Right atrium auricular region (tissue), 2 donors: ENCODE results near the gene DGUOK. TPM values are rescaled to one million over a fixed set of nuclear protein-coding genes. Genes with fewer than 3 reads are reported as not detected.

Experiments used
- DNase-seq: peaks from one replicate; pipeline ENCODE4 v3.0.0-alpha.2; 2019; ENCODE audit warnings: low spot score
- H3K27ac ChIP-seq, 2 donors: fragments of 200-600 bp; sonication (generic); 1 replicate in 1 of 2; 2 replicates in 1 of 2; pipeline ENCODE4 v1.5.1; 2016 to 2019
- H3K27me3 ChIP-seq, 2 donors: fragments of 200-600 bp; sonication (generic); one replicate each; pipeline versions ENCODE4 v1.5.1 to v1.6.0; 2017 to 2019
- H3K36me3 ChIP-seq: fragments of 200-600 bp; sonication (generic); one replicate; pipeline ENCODE4 v1.5.1; 2016
- H3K4me1 ChIP-seq, 2 donors: fragments of 200-600 bp; sonication (generic); one replicate each; pipeline versions ENCODE4 v1.5.1 to v1.6.0; 2017 to 2019
- H3K4me3 ChIP-seq, 2 donors: fragments of 200-600 bp; sonication (generic); 1 replicate in 1 of 2; 2 replicates in 1 of 2; pipeline ENCODE4 v1.5.1; 2017 to 2019; ENCODE audit warnings: mild to moderate bottlenecking in 1 of 2, moderate library complexity in 1 of 2
- H3K9me3 ChIP-seq, 2 donors: fragments of 200-600 bp; sonication (generic); one replicate each; pipeline ENCODE4 v1.5.1; 2019
- CTCF ChIP-seq, 2 donors: fragments of 200-600 bp; sonication (generic); IDR thresholded peaks; one replicate each; pipeline ENCODE4 v1.5.1; 2019; ENCODE audit warnings: antibody characterized with exemption in 2 of 2
- total RNA-seq, 2 donors: library from RNA; depleted of rRNA; stranded (reverse); fragments of >200 nt; gene quantifications; one replicate each; pipeline ENCODE4 v1.1.0, GENCODE V29; 2016

DGUOK gene
- total RNA-seq, 2 donors from 2014 or later, result 33.7 to 36.2 TPM

- no peak overlapping the region for H3K27ac ChIP-seq
- H3K36me3 ChIP-seq, result no peaks in the 10 kb centered on the region
Measured at GRCh38 chr2:73921581-73921980, 5.1 kb upstream of the DGUOK start.

GRCh38 chr2:73922681-73923080 lies 4.0 kb upstream of the DGUOK start:
- no peak for DNase-seq
- Histone ChIP-seq H3K9me3 (no peaks in the 10 kb centered on the region), H3K27ac (no peak overlapping the region)

More at GRCh38 chr2:73921581-73921980, 5.1 kb upstream of the DGUOK start:
- Histone ChIP-seq H3K4me3 (no peak overlapping the region), H3K9me3 (no peaks in the 10 kb centered on the region), H3K4me1 (peaks cover 0 to 4% of the 10 kb centered on the region in 2 donors), H3K27me3 (no peaks in the 10 kb centered on the region)
- DNase-seq, result no peak
- TF ChIP-seq CTCF (IDR thresholded peaks at IDR 0.05), result no peak

GRCh38 chr2:73925033-73925704 lies 1.5 kb upstream of the DGUOK start:
- no peak for TF ChIP-seq CTCF (IDR thresholded peaks at IDR 0.05)
- Histone ChIP-seq H3K36me3 (no peaks in the 10 kb centered on the region), H3K27me3 (no peaks in the 10 kb centered on the region), H3K27ac (no peak overlapping the region), H3K4me3 (no peak overlapping the region), H3K4me1 (peaks cover 0 to 34% of the 10 kb centered on the region in 2 donors), H3K9me3 (no peaks in the 10 kb centered on the region)
- DNase-seq, result no peak

More at GRCh38 chr2:73922681-73923080, 4.0 kb upstream of the DGUOK start:
- Histone ChIP-seq H3K27me3 (no peaks in the 10 kb centered on the region), H3K4me1 (peaks cover 0 to 10% of the 10 kb centered on the region in 2 donors), H3K36me3 (no peaks in the 10 kb centered on the region), H3K4me3 (no peak overlapping the region)
- no peak for TF ChIP-seq CTCF (IDR thresholded peaks at IDR 0.05)

- Histone ChIP-seq H3K4me1 (peaks cover 0 to 37% of the 10 kb centered on the region in 2 donors), H3K27me3 (no peaks in the 10 kb centered on the region), H3K36me3 (no peaks in the 10 kb centered on the region), H3K4me3 (peak overlapping the region; percentile 72 to 79), H3K27ac (peak overlapping the region; percentile 97), H3K9me3 (no peaks in the 10 kb centered on the region)
- no peak for TF ChIP-seq CTCF (IDR thresholded peaks at IDR 0.05)
- no peak for DNase-seq
Measured at GRCh38 chr2:73925853-73926492, 707 bp upstream of the DGUOK start.

- Histone ChIP-seq H3K4me1 (peaks cover 0 to 50% of the 10 kb centered on the region in 2 donors), H3K4me3 (peak overlapping the region; percentile 72 to 79), H3K27ac (peak overlapping the region; percentile 97), H3K9me3 (no peaks in the 10 kb centered on the region), H3K36me3 (peaks cover under 1% of the 10 kb centered on the region), H3K27me3 (no peaks in the 10 kb centered on the region)
- no peak for TF ChIP-seq CTCF (IDR thresholded peaks at IDR 0.05)
- DNase-seq, result no peak
Measured at GRCh38 chr2:73927344-73927743, 664 bp downstream of the DGUOK start.
